ENCODE data around the gene SLC25A4. TPM values are rescaled to one million over a fixed set of nuclear protein-coding genes. Genes with fewer than 3 reads are reported as not detected.

SLC25A4 gene
- total RNA-seq, 2 donors from 2014 or later = 918 to 1,103 TPM

GRCh38 chr4:185108185-185108584 lies 34.9 kb upstream of the SLC25A4 start:
- TF ChIP-seq CTCF (IDR thresholded peaks at IDR 0.05) = no peak
- H3K27ac ChIP-seq = peak overlapping the region in 1 of 2 donors; percentile 40
- no peaks in the 10 kb centered on the region for H3K36me3 ChIP-seq

GRCh38 chr4:185108669-185109068 lies 34.4 kb upstream of the SLC25A4 start:
- Histone ChIP-seq H3K9me3 (no peaks in the 10 kb centered on the region), H3K27me3 (no peaks in the 10 kb centered on the region), H3K27ac (peak overlapping the region in 1 of 2 donors; percentile 40), H3K4me3 (no peak overlapping the region), H3K4me1 (peaks cover 0 to 30% of the 10 kb centered on the region in 2 donors), H3K36me3 (no peaks in the 10 kb centered on the region)
- DNase-seq (ENCODE audit: low spot score) = no peak
- TF ChIP-seq CTCF (IDR thresholded peaks at IDR 0.05) = no peak

More at GRCh38 chr4:185108185-185108584, 34.9 kb upstream of the SLC25A4 start:
- DNase-seq (ENCODE audit: low spot score) = no peak
- Histone ChIP-seq H3K9me3 (no peaks in the 10 kb centered on the region), H3K4me1 (peaks cover 0 to 25% of the 10 kb centered on the region in 2 donors), H3K4me3 (no peak overlapping the region), H3K27me3 (no peaks in the 10 kb centered on the region)

GRCh38 chr4:185109736-185110135 lies 33.3 kb upstream of the SLC25A4 start:
- Histone ChIP-seq H3K27ac (no peak overlapping the region), H3K4me3 (no peak overlapping the region), H3K36me3 (no peaks in the 10 kb centered on the region), H3K9me3 (no peaks in the 10 kb centered on the region), H3K27me3 (no peaks in the 10 kb centered on the region), H3K4me1 (peaks cover 0 to 41% of the 10 kb centered on the region in 2 donors)
- TF ChIP-seq CTCF (IDR thresholded peaks at IDR 0.05) = no peak
- no peak for DNase-seq (ENCODE audit: low spot score)

- no peaks in the 10 kb centered on the region for H3K9me3 ChIP-seq
- H3K27ac ChIP-seq = peak overlapping the region in 1 of 2 donors; percentile 86
- H3K4me1 ChIP-seq = peaks cover 0 to 47% of the 10 kb centered on the region in 2 donors
- no peak for TF ChIP-seq CTCF (IDR thresholded peaks at IDR 0.05)
- no peaks in the 10 kb centered on the region for H3K27me3 ChIP-seq
- no peaks in the 10 kb centered on the region for H3K36me3 ChIP-seq
- H3K4me3 ChIP-seq = no peak overlapping the region
- no peak for DNase-seq (ENCODE audit: low spot score)
These were observed 32.7 kb upstream of the SLC25A4 start for GRCh38 chr4:185110375-185110823.

- no peak for TF ChIP-seq CTCF (IDR thresholded peaks at IDR 0.05)
- H3K27ac ChIP-seq = peak overlapping the region; percentile 78 to 86
- no peaks in the 10 kb centered on the region for H3K36me3 ChIP-seq
- DNase-seq (ENCODE audit: low spot score) = peak; percentile 73
- no peaks in the 10 kb centered on the region for H3K9me3 ChIP-seq
- no peaks in the 10 kb centered on the region for H3K27me3 ChIP-seq
- no peak overlapping the region for H3K4me3 ChIP-seq
- peaks cover 0 to 59% of the 10 kb centered on the region in 2 donors for H3K4me1 ChIP-seq
These were observed 31.0 kb upstream of the SLC25A4 start for GRCh38 chr4:185112104-185112503.

GRCh38 chr4:185113340-185113739 lies 29.7 kb upstream of the SLC25A4 start:
- peak overlapping the region; percentile 78 to 86 for H3K27ac ChIP-seq
- no peak for DNase-seq (ENCODE audit: low spot score)
- H3K9me3 ChIP-seq = no peaks in the 10 kb centered on the region
- peaks cover 0 to 63% of the 10 kb centered on the region in 2 donors for H3K4me1 ChIP-seq
- no peaks in the 10 kb centered on the region for H3K36me3 ChIP-seq
- TF ChIP-seq CTCF (IDR thresholded peaks at IDR 0.05) = no peak
- H3K4me3 ChIP-seq = no peak overlapping the region
- H3K27me3 ChIP-seq = no peaks in the 10 kb centered on the region
